Measurements from ENCODE around the gene THYN1.

The THYN1 gene

DNA sequence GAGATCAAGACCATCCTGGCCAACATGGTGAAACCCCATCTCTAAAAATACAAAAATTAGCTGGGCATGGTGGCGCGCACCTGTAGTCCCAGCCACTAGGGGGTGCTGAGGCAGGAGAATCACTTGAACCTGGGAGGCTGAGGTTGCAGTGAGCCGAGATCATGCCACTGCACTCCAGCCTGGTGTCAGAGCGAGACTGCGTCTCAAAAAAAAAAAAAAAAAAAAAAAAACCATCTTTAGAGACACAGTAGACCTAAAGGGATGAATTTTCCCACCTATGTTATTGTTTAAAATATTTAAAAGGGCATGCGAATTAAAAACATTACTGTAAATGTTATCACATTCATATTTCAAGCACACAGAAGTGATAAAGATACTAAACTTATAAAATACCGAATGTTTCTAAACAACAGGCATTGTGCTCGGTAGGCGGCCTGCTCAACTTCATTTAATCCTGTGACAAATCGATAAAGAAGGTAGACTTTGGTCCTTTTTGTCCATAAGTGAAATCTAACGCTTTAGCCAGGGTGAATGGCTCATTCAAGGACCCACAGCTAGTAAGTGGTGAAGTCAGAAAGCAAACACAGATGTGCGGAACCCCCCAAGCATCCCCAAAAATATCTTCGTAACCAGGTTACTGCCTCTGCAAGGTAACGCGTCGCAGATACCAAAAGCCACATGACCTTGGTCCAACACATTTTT is 45.5 kb downstream of the THYN1 start:
- DNase-seq = no peak

DNA sequence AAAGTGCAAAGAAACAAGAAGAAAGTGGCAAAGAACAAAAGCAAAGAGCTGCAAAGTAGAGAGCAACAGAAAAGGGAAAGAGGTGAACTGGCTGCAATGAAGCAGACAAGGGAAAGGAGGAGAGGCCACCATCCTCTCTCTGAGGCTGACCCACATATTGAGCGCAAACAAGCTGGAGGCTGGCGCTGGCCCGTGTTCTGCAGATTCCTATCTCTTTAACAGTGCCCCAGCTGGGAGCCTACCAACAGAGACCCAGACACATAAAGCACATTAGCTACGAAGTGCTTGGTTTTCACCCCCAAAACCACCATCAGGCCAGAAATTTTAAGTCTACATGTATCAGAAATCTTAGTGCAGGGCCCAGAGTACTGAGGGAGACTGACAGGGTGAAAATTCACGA is 47.0 kb downstream of the THYN1 start:
- DNase-seq = no peak

DNA sequence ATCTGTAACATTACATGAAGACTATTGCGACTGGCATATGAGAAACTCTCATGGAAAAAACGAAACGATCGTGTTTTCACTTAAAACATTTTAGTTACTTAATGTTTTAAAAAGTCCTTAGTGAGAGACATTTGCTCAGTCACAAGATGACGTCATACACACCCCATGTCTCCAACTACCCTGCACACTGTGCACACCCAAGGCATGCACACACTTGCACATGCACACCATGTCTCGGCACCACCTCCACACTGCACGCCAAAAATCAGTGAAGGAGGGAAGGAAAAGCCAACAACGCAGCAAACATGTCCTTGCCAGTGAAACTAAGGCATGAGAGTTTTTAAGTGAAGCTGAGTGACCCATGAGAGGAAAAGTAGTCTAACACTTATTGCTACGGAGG is 47.4 kb downstream of the THYN1 start:
- DNase-seq = no peak

DNA sequence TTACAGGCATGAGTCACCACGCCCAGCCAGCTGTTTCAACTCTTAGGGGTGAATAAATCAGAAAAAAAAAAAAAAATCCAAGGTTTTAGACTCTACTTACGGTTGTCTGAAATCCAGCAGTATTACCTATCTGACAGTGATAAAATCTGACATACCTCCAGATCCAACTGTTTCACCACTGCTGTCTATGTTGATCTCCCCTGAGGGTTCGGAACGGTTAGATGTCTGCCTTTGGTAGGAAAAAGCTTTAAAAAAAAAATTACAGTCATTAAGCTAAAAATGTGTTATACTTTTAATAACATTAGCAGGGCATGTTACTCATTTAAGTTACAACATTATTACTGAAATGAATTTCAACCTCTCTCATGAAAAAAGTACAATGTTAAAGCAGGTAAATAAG is 50.5 kb downstream of the THYN1 start:
- DNase-seq = no peak

DNA sequence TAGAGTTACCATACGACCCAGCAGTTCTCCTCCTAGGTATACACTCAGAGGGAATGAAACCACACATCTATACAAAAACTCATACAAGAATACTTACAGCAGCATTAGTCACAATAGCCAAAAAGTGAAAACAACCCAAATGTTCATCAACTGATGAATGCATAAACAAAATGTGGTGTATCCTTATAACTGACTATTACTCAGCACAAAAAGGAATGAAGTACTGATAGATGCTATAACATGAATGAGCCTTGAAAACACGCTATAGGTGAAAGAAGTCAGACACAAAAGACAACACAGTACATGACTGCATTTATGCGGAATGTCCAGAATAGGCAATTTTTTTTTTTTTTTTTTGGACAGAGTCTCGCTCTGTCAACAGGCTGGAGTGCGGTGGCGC is 52.5 kb downstream of the THYN1 start:
- DNase-seq = no peak

DNA sequence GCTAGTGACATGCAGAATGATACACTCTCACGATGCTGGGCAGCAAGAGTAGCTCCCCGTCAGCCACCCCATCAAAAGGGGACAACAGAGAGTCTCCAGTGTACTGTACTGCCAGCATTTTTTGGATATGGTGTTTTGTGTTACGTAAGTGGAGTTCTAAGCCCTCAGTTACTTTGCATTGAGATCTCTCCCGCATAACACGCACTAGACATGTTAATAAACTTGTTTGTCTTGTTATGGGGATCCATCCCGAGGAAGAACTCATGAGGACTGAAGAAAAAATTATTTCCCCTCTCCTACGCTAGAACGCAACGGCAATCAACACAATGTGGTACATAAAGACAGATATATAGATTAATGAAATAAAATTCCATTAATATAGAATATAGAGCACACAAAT is 53.6 kb downstream of the THYN1 start:
- no peak for DNase-seq
